GM23338 (cell line): ENCODE results near the gene FLG2. TPM values are rescaled to one million over a fixed set of nuclear protein-coding genes. Genes with fewer than 3 reads are reported as not detected.
"Not testable (repeated sequence)": the region's sequence is repeated elsewhere in the genome, so short reads cannot be mapped to it uniquely, and the experiment has no call there.

Experiments used
- ATAC-seq: fragments of 200-7000 bp; cut with Tn5 transposase; 3 replicates; pipeline ENCODE4 v1.9.1; 2020
- DNase-seq: peaks from one replicate; pipeline ENCODE4 v3.0.0-alpha.2; 2015; ENCODE audit warnings: low spot score
- H2AFZ ChIP-seq: fragments of 200-600 bp; sonication (generic); 2 replicates; pipeline ENCODE4 v1.8.0; 2016; ENCODE audit warnings: antibody characterized with exemption, mild to moderate bottlenecking, moderate library complexity
- H3F3A ChIP-seq: fragments of 200-600 bp; sonication (generic); replicated peaks from 2 replicates; pipeline ENCODE4 v1.8.0; 2017; ENCODE audit warnings: antibody characterized with exemption, mixed run types, low read depth
- H3K27ac ChIP-seq: fragments of 200-600 bp; sonication (generic); 2 replicates; pipeline ENCODE4 v1.6.1; 2016; ENCODE audit warnings: low read depth
- H3K27me3 ChIP-seq: fragments of 200-600 bp; sonication (generic); 2 replicates; pipeline ENCODE4 v1.8.0; 2016; ENCODE audit warnings: mild to moderate bottlenecking, mixed run types, moderate library complexity; ENCODE audit not compliant: insufficient read depth
- H3K36me3 ChIP-seq: fragments of 200-600 bp; sonication (generic); 2 replicates; pipeline ENCODE4 v1.8.0; 2016; ENCODE audit warnings: mild to moderate bottlenecking; ENCODE audit not compliant: insufficient read depth
- H3K4me1 ChIP-seq: fragments of 200-600 bp; sonication (generic); 2 replicates; pipeline ENCODE4 v1.8.0; 2016; ENCODE audit warnings: mild to moderate bottlenecking, moderate library complexity; ENCODE audit not compliant: insufficient read depth
- H3K4me2 ChIP-seq: fragments of 200-600 bp; sonication (generic); 2 replicates; pipeline ENCODE4 v1.7.1; 2017; ENCODE audit warnings: mixed run types
- H3K4me3 ChIP-seq: fragments of 200-600 bp; sonication (generic); 2 replicates; pipeline ENCODE4 v1.6.1; 2016; ENCODE audit warnings: mixed run types
- H3K79me2 ChIP-seq: fragments of 200-600 bp; sonication (generic); replicated peaks from 2 replicates; pipeline ENCODE4 v1.8.0; 2017; ENCODE audit warnings: mild to moderate bottlenecking; ENCODE audit not compliant: insufficient read depth
- H3K9me2 ChIP-seq: fragments of 200-600 bp; sonication (generic); 2 replicates; pipeline ENCODE4 v1.8.0; 2017; ENCODE audit not compliant: insufficient read depth
- H4K20me1 ChIP-seq: fragments of 200-600 bp; sonication (generic); replicated peaks from 2 replicates; pipeline ENCODE4 v1.8.0; 2017; ENCODE audit warnings: mild to moderate bottlenecking; ENCODE audit not compliant: insufficient read depth
- H3K27ac Mint-ChIP-seq: 2 replicates; pipeline ENCODE4 v1.8.0; 2020; ENCODE audit warnings: inconsistent platforms, mild to moderate bottlenecking, moderate library complexity, mixed read lengths
- H3K27me3 Mint-ChIP-seq: 3 replicates; pipeline ENCODE4 v1.8.0; 2022; ENCODE audit warnings: low read depth, mild to moderate bottlenecking, moderate library complexity, mixed read lengths, inconsistent platforms; ENCODE audit not compliant: insufficient read depth, poor library complexity
- H3K36me3 Mint-ChIP-seq: 3 replicates; pipeline ENCODE4 v1.8.0; 2021; ENCODE audit warnings: low read depth, mild to moderate bottlenecking, inconsistent platforms, moderate library complexity, mixed read lengths
- H3K4me1 Mint-ChIP-seq: 3 replicates; pipeline ENCODE4 v1.8.0; 2020; ENCODE audit warnings: mild to moderate bottlenecking, inconsistent platforms, mixed read lengths
- H3K4me3 Mint-ChIP-seq: 3 replicates; pipeline ENCODE4 v1.8.0; 2021; ENCODE audit warnings: moderate library complexity, mild to moderate bottlenecking, inconsistent platforms, mixed read lengths
- H3K9me3 Mint-ChIP-seq: 3 replicates; pipeline ENCODE4 v1.8.0; 2020; ENCODE audit warnings: moderate library complexity, mild to moderate bottlenecking, inconsistent platforms, mixed read lengths
- EZH2 ChIP-seq: fragments of 200-600 bp; sonication (generic); IDR thresholded peaks from one replicate; pipeline ENCODE4 v1.8.0; 2017; ENCODE audit warnings: antibody characterized with exemption, mild to moderate bottlenecking, low read depth; ENCODE audit not compliant: unreplicated experiment
- JUNB ChIP-seq: IDR thresholded peaks from one replicate; pipeline ENCODE4 v1.6.1; 2016; ENCODE audit warnings: antibody characterized with exemption; ENCODE audit not compliant: unreplicated experiment
- REST ChIP-seq: IDR thresholded peaks from one replicate; pipeline ENCODE4 v1.6.1; 2018; ENCODE audit warnings: antibody characterized with exemption; ENCODE audit not compliant: unreplicated experiment
- polyA plus RNA-seq: library from polyadenylated mRNA; unstranded; fragments of >200 nt; fragmentation: Nextera tagmentation; extraction: Ambion mirVana; gene quantifications from 2 replicates; pipeline ENCODE4 v1.2.1, GENCODE V29; 2016
- total RNA-seq: library from RNA; depleted of rRNA; stranded (reverse); fragments of >200 nt; shearing (Covaris generic); gene quantifications from 2 replicates; pipeline ENCODE4 v1.2.3, GENCODE V29; 2014
- TF ChIP-seq, protein P1 (sequence below), 2 experiments: fragments of 200-600 bp in 1 of 2; sonication (generic) in 1 of 2; conservative IDR thresholded peaks; 2 replicates each; pipeline versions ENCODE4 v1.5.1 to v1.6.1; 2016 to 2017; ENCODE audit warnings: antibody characterized with exemption in 2 of 2, low read depth in 2 of 2, mild to moderate bottlenecking in 2 of 2, moderate library complexity in 1 of 2

The FLG2 gene
- total and polyA plus RNA-seq, 2 experiments from 2014 or later, result not detected

- peaks cover 60% of the 10 kb centered on the region for H3K36me3 Mint-ChIP-seq
Observed at GRCh38 chr1:152313319-152313801, 46.4 kb downstream of the FLG2 start.

GRCh38 chr1:152312169-152312568, 47.6 kb downstream of the FLG2 start:
- H2AFZ ChIP-seq, H3K27ac ChIP-seq, H3K79me2 ChIP-seq, DNase-seq, H3K27ac Mint-ChIP-seq, H3K36me3 ChIP-seq, H3K4me3 ChIP-seq, H3K4me2 ChIP-seq, H3F3A ChIP-seq, H3K4me1 Mint-ChIP-seq, H3K27me3 ChIP-seq, ATAC-seq, H4K20me1 ChIP-seq, H3K4me3 Mint-ChIP-seq, H3K9me2 ChIP-seq, H3K4me1 ChIP-seq: not testable (repeated sequence)
- H3K36me3 Mint-ChIP-seq, result peaks cover 71% of the 10 kb centered on the region
- peaks cover 11% of the 10 kb centered on the region for H3K27me3 Mint-ChIP-seq
- peaks cover 76% of the 10 kb centered on the region for H3K9me3 Mint-ChIP-seq

More at GRCh38 chr1:152313319-152313801, 46.4 kb downstream of the FLG2 start:
- Histone ChIP-seq H4K20me1 (no peaks in the 10 kb centered on the region), H3K4me2 (no peak overlapping the region), H3K79me2 (no peaks in the 10 kb centered on the region), H2AFZ (no peak overlapping the region), H3K4me1 (no peaks in the 10 kb centered on the region), H3K9me2 (no peaks in the 10 kb centered on the region; the same call in 1 of the 2 replicates), H3K27ac (no peak overlapping the region), H3F3A (no peaks in the 10 kb centered on the region), H3K36me3 (peaks cover 5% of the 10 kb centered on the region; the same call in 1 of the 2 replicates), H3K27me3 (no peaks in the 10 kb centered on the region), H3K4me3 (no peak overlapping the region)
- DNase-seq (no peak), ATAC-seq (no peak)
- H3K27me3 Mint-ChIP-seq, result peaks cover 10% of the 10 kb centered on the region
- no peak overlapping the region for H3K4me3 Mint-ChIP-seq
- no peak overlapping the region for H3K27ac Mint-ChIP-seq
- H3K9me3 Mint-ChIP-seq, result peaks cover 64% of the 10 kb centered on the region
- TF ChIP-seq JUNB (no peak), REST (no peak), EZH2 (no peak)
- TF ChIP-seq, protein P1, sequence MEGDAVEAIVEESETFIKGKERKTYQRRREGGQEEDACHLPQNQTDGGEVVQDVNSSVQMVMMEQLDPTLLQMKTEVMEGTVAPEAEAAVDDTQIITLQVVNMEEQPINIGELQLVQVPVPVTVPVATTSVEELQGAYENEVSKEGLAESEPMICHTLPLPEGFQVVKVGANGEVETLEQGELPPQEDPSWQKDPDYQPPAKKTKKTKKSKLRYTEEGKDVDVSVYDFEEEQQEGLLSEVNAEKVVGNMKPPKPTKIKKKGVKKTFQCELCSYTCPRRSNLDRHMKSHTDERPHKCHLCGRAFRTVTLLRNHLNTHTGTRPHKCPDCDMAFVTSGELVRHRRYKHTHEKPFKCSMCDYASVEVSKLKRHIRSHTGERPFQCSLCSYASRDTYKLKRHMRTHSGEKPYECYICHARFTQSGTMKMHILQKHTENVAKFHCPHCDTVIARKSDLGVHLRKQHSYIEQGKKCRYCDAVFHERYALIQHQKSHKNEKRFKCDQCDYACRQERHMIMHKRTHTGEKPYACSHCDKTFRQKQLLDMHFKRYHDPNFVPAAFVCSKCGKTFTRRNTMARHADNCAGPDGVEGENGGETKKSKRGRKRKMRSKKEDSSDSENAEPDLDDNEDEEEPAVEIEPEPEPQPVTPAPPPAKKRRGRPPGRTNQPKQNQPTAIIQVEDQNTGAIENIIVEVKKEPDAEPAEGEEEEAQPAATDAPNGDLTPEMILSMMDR (conservative IDR thresholded peaks at IDR 0.05; ENCODE audit: low read depth in 2 of 2), result no peak
- H3K4me1 Mint-ChIP-seq, result no peaks in the 10 kb centered on the region; the same call in 2 of the 3 replicates
